GM23248 (cell line): ENCODE results near the gene SPINK7. TPM values are rescaled to one million over a fixed set of nuclear protein-coding genes. Genes with fewer than 3 reads are reported as not detected.

Experiments
- DNase-seq: peaks from one replicate; pipeline ENCODE4 v3.0.0-alpha.2; 2015
- H2AFZ ChIP-seq: fragments of 200-600 bp; sonication (generic); 2 replicates; pipeline ENCODE4 v1.6.1; 2016; ENCODE audit warnings: antibody characterized with exemption
- H3F3A ChIP-seq: fragments of 200-600 bp; sonication (generic); 2 replicates; pipeline ENCODE4 v1.6.1; 2016; ENCODE audit warnings: mild to moderate bottlenecking, antibody characterized with exemption, mixed run types; ENCODE audit not compliant: insufficient read depth
- H3K27ac ChIP-seq: fragments of 200-600 bp; sonication (generic); 2 replicates; pipeline ENCODE4 v1.5.1; 2016; ENCODE audit warnings: mild to moderate bottlenecking
- H3K27me3 ChIP-seq: fragments of 200-600 bp; sonication (generic); replicated peaks from 2 replicates; pipeline ENCODE4 v1.6.1; 2016; ENCODE audit warnings: mild to moderate bottlenecking; ENCODE audit not compliant: insufficient read depth
- H3K36me3 ChIP-seq: fragments of 200-600 bp; sonication (generic); 2 replicates; pipeline ENCODE4 v1.6.1; 2016; ENCODE audit warnings: low read depth, mild to moderate bottlenecking
- H3K4me1 ChIP-seq: fragments of 200-600 bp; sonication (generic); 2 replicates; pipeline ENCODE4 v1.6.1; 2016; ENCODE audit warnings: mild to moderate bottlenecking; ENCODE audit not compliant: insufficient read depth
- H3K4me2 ChIP-seq: fragments of 200-600 bp; sonication (generic); one replicate; pipeline ENCODE4 v1.6.1; 2016; ENCODE audit warnings: mild to moderate bottlenecking; ENCODE audit not compliant: unreplicated experiment
- H3K4me3 ChIP-seq: fragments of 200-600 bp; sonication (generic); 2 replicates; pipeline ENCODE4 v1.5.1; 2016; ENCODE audit warnings: mild to moderate bottlenecking
- H3K79me2 ChIP-seq: fragments of 200-600 bp; sonication (generic); 2 replicates; pipeline ENCODE4 v1.6.1; 2016; ENCODE audit warnings: mild to moderate bottlenecking; ENCODE audit not compliant: insufficient read depth
- H3K9ac ChIP-seq: fragments of 200-600 bp; sonication (generic); 2 replicates; pipeline ENCODE4 v1.6.1; 2016; ENCODE audit warnings: mild to moderate bottlenecking
- H3K9me2 ChIP-seq: fragments of 200-600 bp; sonication (generic); 2 replicates; pipeline ENCODE4 v1.6.1; 2016; ENCODE audit warnings: mixed run types, mild to moderate bottlenecking, moderate library complexity; ENCODE audit not compliant: insufficient read depth
- H3K9me3 ChIP-seq: fragments of 200-600 bp; sonication (generic); one replicate; pipeline ENCODE4 v1.6.1; 2017; ENCODE audit warnings: low read depth
- H4K20me1 ChIP-seq: fragments of 200-600 bp; sonication (generic); 2 replicates; pipeline ENCODE4 v1.6.0; 2016; ENCODE audit not compliant: insufficient read depth
- EZH2 ChIP-seq: fragments of 200-600 bp; sonication (generic); IDR thresholded peaks from 2 replicates; pipeline ENCODE4 v1.6.1; 2018; ENCODE audit warnings: antibody characterized with exemption, mild to moderate bottlenecking; ENCODE audit not compliant: insufficient read depth, poor library complexity, severe bottlenecking
- EZH2phosphoT487 ChIP-seq: fragments of 200-600 bp; sonication (generic); IDR thresholded peaks from 2 replicates; pipeline ENCODE4 v1.6.1; 2018; ENCODE audit warnings: antibody characterized with exemption, moderate library complexity, mild to moderate bottlenecking, low read depth; ENCODE audit not compliant: insufficient read depth
- WGBS, 2 experiments: methylation state at CpG; one replicate each; pipeline ENCODE4 v1.1.6; 2015 to 2017; ENCODE audit warnings: low lambda C conversion rate in 2 of 2, low coverage in 1 of 2; ENCODE audit errors: missing lambda C conversion rate in 2 of 2; 5-methylcytosine and 5-hydroxymethylcytosine counted together
- in situ Hi-C: fragments of 300-500 bp; cut with MboI; formaldehyde crosslinking; loops from 2 replicates; pipeline ENCODE4 v1.15.0; 2020
- polyA plus RNA-seq: library from polyadenylated mRNA; unstranded; fragments of >200 nt; fragmentation: Nextera tagmentation; extraction: Ambion mirVana; gene quantifications from 2 replicates; pipeline ENCODE4 v1.2.1, GENCODE V29; 2016
- total RNA-seq: library from RNA; depleted of rRNA; stranded (reverse); fragments of >200 nt; shearing (Covaris generic); gene quantifications from 2 replicates; pipeline ENCODE4 v1.2.3, GENCODE V29; 2014; rRNA removed

SPINK7 gene
- total and polyA plus RNA-seq, 2 experiments from 2014 or later: not detected

DNA sequence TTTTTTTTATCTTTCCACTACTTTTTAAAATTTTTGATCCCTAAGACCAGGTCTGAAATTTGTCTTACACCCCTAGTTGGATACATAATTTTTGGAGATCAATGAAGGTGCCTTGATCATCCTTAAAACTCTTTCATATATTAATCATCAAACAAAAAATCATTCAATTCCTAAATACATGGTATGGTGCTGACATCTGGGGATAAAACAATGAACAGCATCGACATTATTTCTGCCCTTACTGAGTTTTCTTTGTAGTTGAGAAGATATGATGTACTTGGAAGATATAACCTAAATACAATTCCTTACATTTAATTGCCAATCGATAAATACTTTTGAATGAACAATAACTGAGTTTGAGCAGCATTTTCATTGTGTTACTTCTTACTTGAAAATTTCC is 41.4 kb downstream of the SPINK7 start:
- H3F3A ChIP-seq: no peaks in the 10 kb centered on the region
- in situ Hi-C loops: no loop called here
- H3K4me3 ChIP-seq: no peak overlapping the region
- WGBS, 2 experiments: 54 to 60% methylated on average over 2 of the region's 2 CpGs
- DNase-seq: no peak
- H3K9me3 ChIP-seq: no peaks in the 10 kb centered on the region
- H3K79me2 ChIP-seq: no peaks in the 10 kb centered on the region
- H3K4me2 ChIP-seq: no peak overlapping the region
- H3K27ac ChIP-seq: no peak overlapping the region
- no peak overlapping the region for H2AFZ ChIP-seq
- H3K36me3 ChIP-seq: no peaks in the 10 kb centered on the region
- H3K9me2 ChIP-seq: no peaks in the 10 kb centered on the region
- TF ChIP-seq EZH2 (no peak), EZH2phosphoT487 (no peak)
- H3K9ac ChIP-seq: no peak overlapping the region
- no peaks in the 10 kb centered on the region for H4K20me1 ChIP-seq
- H3K4me1 ChIP-seq: no peaks in the 10 kb centered on the region
- no peaks in the 10 kb centered on the region for H3K27me3 ChIP-seq

GRCh38 chr5:148364343-148364742 is 52.1 kb downstream of the SPINK7 start:
- no peak for TF ChIP-seq EZH2phosphoT487
- H3K9me3 ChIP-seq: no peaks in the 10 kb centered on the region
- DNase-seq: no peak
- H3K4me2 ChIP-seq: no peak overlapping the region
- no peaks in the 10 kb centered on the region for H3K4me1 ChIP-seq
- H3F3A ChIP-seq: no peaks in the 10 kb centered on the region
- no peak overlapping the region for H2AFZ ChIP-seq
- no peaks in the 10 kb centered on the region for H3K79me2 ChIP-seq
- H3K9ac ChIP-seq: no peak overlapping the region
- H3K36me3 ChIP-seq: no peaks in the 10 kb centered on the region
- H3K4me3 ChIP-seq: no peak overlapping the region
- H4K20me1 ChIP-seq: no peaks in the 10 kb centered on the region
- H3K27me3 ChIP-seq: no peaks in the 10 kb centered on the region
- 0 out of 2 replicates have a peak, but pooled peaks cover 3% of the 10 kb centered on the region for H3K9me2 ChIP-seq
- in situ Hi-C loops: no loop called here
- no peak overlapping the region for H3K27ac ChIP-seq

Other genes with a start within 250 kb of the SPINK7 start
- not detected in 2 replicates for gene SPINK5, start 248.4 kb upstream of the SPINK7 start, total RNA-seq
- gene SPINK5, start 248.4 kb upstream of the SPINK7 start, polyA plus RNA-seq: not detected in 2 replicates
- gene SPINK14, start 143.9 kb upstream of the SPINK7 start, total RNA-seq: not detected in 2 replicates
- not detected in 2 replicates for gene SPINK14, start 143.9 kb upstream of the SPINK7 start, polyA plus RNA-seq
- not detected in 2 replicates for gene SPINK6, start 109.4 kb upstream of the SPINK7 start, total RNA-seq
- not detected in 2 replicates for gene SPINK6, start 109.4 kb upstream of the SPINK7 start, polyA plus RNA-seq
- not detected in 2 replicates for gene MARCOL, start 73.9 kb upstream of the SPINK7 start, total RNA-seq
- gene MARCOL, start 73.9 kb upstream of the SPINK7 start, polyA plus RNA-seq: not detected in 2 replicates
- gene SPINK13, start 43.6 kb upstream of the SPINK7 start, total RNA-seq: not detected in 2 replicates
- gene SPINK13, start 43.6 kb upstream of the SPINK7 start, polyA plus RNA-seq: not detected in 2 replicates
- gene SPINK9, start 23.1 kb downstream of the SPINK7 start, total RNA-seq: not detected in 2 replicates
- gene SPINK9, start 23.1 kb downstream of the SPINK7 start, polyA plus RNA-seq: not detected in 2 replicates
- gene FBXO38, start 71.5 kb downstream of the SPINK7 start, total RNA-seq: 42.9 and 55.3 TPM in 2 replicates
- 16.7 and 17.1 TPM in 2 replicates for gene FBXO38, start 71.5 kb downstream of the SPINK7 start, polyA plus RNA-seq